ENCODE data around the gene ADCY9. TPM values are rescaled to one million over a fixed set of nuclear protein-coding genes. Genes with fewer than 3 reads are reported as not detected.

ADCY9 gene
- total RNA-seq, 1 experiment from 2014 or later = 9.8 TPM

- RAD21 ChIA-PET (ENCODE audit: low non-redundant PET in 1 of 2, low total read pairs in 2 of 2, uncharacterized antibody in 2 of 2, unreplicated experiment in 2 of 2) = no interaction called here
- peak overlapping the region; percentile 46 for H3K4me2 ChIP-seq (ENCODE audit: low read length)
These were observed 30.8 kb downstream of the ADCY9 start for GRCh38 chr16:4085405-4085970.

More at GRCh38 chr16:4085405-4085970, 30.8 kb downstream of the ADCY9 start:
- POLR2A ChIA-PET = interaction anchor here (1.6 kb wide), 1 partner anchor 9 kb away, joined by 3 read pairs; no protein-coding TSS in a partner anchor
- Histone ChIP-seq H4K20me1 (ENCODE audit: insufficient read depth) (no peaks in the 10 kb centered on the region), H3K4me3 (replicated peaks in 1 of 2; ENCODE audit: low read depth in 1 of 2, low read length in 2 of 2) (peak overlapping the region in 1 of 2 experiments; percentile 11; a peak in 1 of 4 replicates), H2AFZ (ENCODE audit: low read depth, low read length, poor library complexity, severe bottlenecking) (no peak overlapping the region), H3K79me2 (ENCODE audit: insufficient read depth, low read length) (no peaks in the 10 kb centered on the region), H3K4me1 (ENCODE audit: control insufficient read depth in 1 of 2, insufficient read depth in 2 of 2, low read length in 2 of 2) (peaks cover 20 to 23% of the 10 kb centered on the region in 2 experiments), H3K9me3 (ENCODE audit: control insufficient read depth in 1 of 2, insufficient read depth in 1 of 2, low read depth in 1 of 2, low read length in 2 of 2) (no peaks in the 10 kb centered on the region), H3K27me3 (ENCODE audit: insufficient read depth, low read length) (no peaks in the 10 kb centered on the region), H3K9ac (ENCODE audit: low read length) (no peak overlapping the region), H3K27ac (ENCODE audit: low read depth, low read length) (no peak overlapping the region), H3K9me2 (ENCODE audit: insufficient read depth) (no peaks in the 10 kb centered on the region), H3K36me3 (ENCODE audit: control insufficient read depth in 1 of 2, insufficient read depth in 2 of 2, low read length in 2 of 2) (no peaks in the 10 kb centered on the region)
- peak; percentile 13 for DNase-seq (ENCODE audit: low read depth, low spot score)
- BruUV-seq (replicated peaks) = no TSS peak
- peak; percentile 83 for ATAC-seq
- TF ChIP-seq REST (IDR thresholded peaks at IDR 0.05; ENCODE audit: low read depth) = no peak
- no peak for TF ChIP-seq EZH2phosphoT487 (IDR thresholded peaks at IDR 0.05; ENCODE audit: borderline replicate concordance)
- TF ChIP-seq POLR2A (IDR thresholded peaks at IDR 0.05; ENCODE audit: borderline replicate concordance, extremely low read depth, insufficient read depth, insufficient read length) = no peak
- no peak for TF ChIP-seq ELF1 (IDR thresholded peaks at IDR 0.05; ENCODE audit: borderline replicate concordance, low read depth)
- no peak for TF ChIP-seq CBX3 (IDR thresholded peaks at IDR 0.05; ENCODE audit: low read depth)
- TF ChIP-seq SP1 (IDR thresholded peaks at IDR 0.05; ENCODE audit: low read depth) = no peak
- no peak for TF ChIP-seq SIN3A (IDR thresholded peaks at IDR 0.05; ENCODE audit: low read depth)
- no peak for TF ChIP-seq MAX (IDR thresholded peaks at IDR 0.05)
- no peak for TF ChIP-seq SRF (IDR thresholded peaks at IDR 0.05; ENCODE audit: low read depth)
- no peak for TF ChIP-seq YY1 (IDR thresholded peaks at IDR 0.05; ENCODE audit: extremely low read depth, insufficient replicate concordance, low read depth, low read length)
- TF ChIP-seq EGR1 (IDR thresholded peaks at IDR 0.05; ENCODE audit: low read depth) = no peak
- no peak for TF ChIP-seq TCF7L2 (IDR thresholded peaks at IDR 0.05; ENCODE audit: borderline replicate concordance, extremely low read depth, insufficient read depth, insufficient read length)
- TF ChIP-seq CTCF (IDR thresholded peaks at IDR 0.05 in 2 of 3, conservative IDR thresholded peaks at IDR 0.05 in 1 of 3; ENCODE audit: borderline replicate concordance in 1 of 3, insufficient read depth in 1 of 3, low read depth in 2 of 3, low read length in 2 of 3) = no peak
- no peak for TF ChIP-seq FOSL1 (IDR thresholded peaks at IDR 0.05; ENCODE audit: low read depth)
- TF ChIP-seq CEBPB (IDR thresholded peaks at IDR 0.05; ENCODE audit: low read depth) = no peak
- no peak for TF ChIP-seq ZFX (IDR thresholded peaks at IDR 0.05)
- intact Hi-C loops (cut with micrococcal nuclease) = no loop called here
- CTCF ChIA-PET = no interaction called here

Data from HCT116 (cell line).